Pancreas (tissue), 10 donors: Measurements from ENCODE around the gene ANKS6. TPM values are rescaled to one million over a fixed set of nuclear protein-coding genes. Genes with fewer than 3 reads are reported as not detected.
A peak's percentile ranks its signal among the peaks of the same experiment; 100 is the strongest.

Experiments used
- ATAC-seq, 4 donors: fragments of 200-7000 bp; cut with Tn5 transposase; one replicate each; pipeline versions ENCODE4 v1.8.0 to v1.9.1; 2020; ENCODE audit warnings: mild to moderate bottlenecking in 4 of 4, moderate library complexity in 4 of 4
- DNase-seq, 6 donors: peaks; one replicate each; pipeline ENCODE4 v3.0.0-alpha.2; 2020
- FAIRE-seq: peaks from 2 replicates; lab custom pipeline; 2012; peaks lifted over from hg19 to GRCh38; lab: Jason Lieb, UNC
- H3K27ac ChIP-seq, 4 donors: fragments of 200-600 bp; sonication (generic); 1 replicate in 3 of 4; 2 replicates in 1 of 4; pipeline versions ENCODE4 v1.5.0 to v1.8.0; 2020
- H3K27me3 ChIP-seq, 4 donors: fragments of 200-600 bp; one replicate each; pipeline ENCODE4 v1.8.0; 2021
- H3K36me3 ChIP-seq, 3 donors: fragments of 200-600 bp; sonication (generic) in 1 of 3; one replicate each; pipeline versions ENCODE4 v1.5.0 to v1.8.0; 2020 to 2021
- H3K4me1 ChIP-seq, 3 donors: fragments of 200-600 bp; one replicate each; pipeline ENCODE4 v1.8.0; 2021
- H3K4me3 ChIP-seq, 4 donors: fragments of 200-600 bp; sonication (generic) in 2 of 4; one replicate each; pipeline versions ENCODE4 v1.5.0 to v1.8.0; 2020 to 2021
- H3K9me3 ChIP-seq, 4 donors: fragments of 200-600 bp; one replicate each; pipeline ENCODE4 v1.8.0; 2021
- CTCF ChIP-seq, 4 donors: fragments of 200-600 bp; sonication (generic) in 3 of 4; IDR thresholded peaks; one replicate each; pipeline versions ENCODE4 v1.5.0 to v1.8.0; 2021; ENCODE audit warnings: antibody characterized with exemption in 4 of 4
- WGBS, 2 donors: extraction: QIAGEN DNeasy Blood & Tissue Kit; methylation state at CpG; one replicate each; pipeline ENCODE4 v1.1.7; 2013; 5-methylcytosine and 5-hydroxymethylcytosine counted together
- intact Hi-C, 3 donors: fragments of 100-400 bp; cut with DNase I; formaldehyde crosslinking; loops; one replicate each; pipeline versions ENCODE4 v1.11.1 to v1.14.2; 2022
- polyA plus RNA-seq, 2 donors: library from polyadenylated mRNA; stranded (reverse); fragments of 200-250 nt; gene quantifications; one replicate each; pipeline ENCODE4 v1.2.3, GENCODE V29; 2013
- total RNA-seq, 6 donors: library from RNA; stranded (reverse); fragmentation: NEBNext Ultra II Directional in 4 of 6; extraction: Animal tissue kit (Norgen Biotek cat#: 25700) in 4 of 6; gene quantifications; one replicate each; pipeline versions ENCODE4 v1.2.1 to v1.2.4, GENCODE V29; 2021 to 2023
- donor health status: healthy with polysubstance abuse.
- donor health status: DM: no; HTN: no; CAD: no; lungs with moderate emphysema.
- donor health status: DM: no; HTN: no; CAD: no.
- donor health status: control.
- donor health status: control.
- donor health status: Bipolar disorder and iron deficiency.
- donor health status: DM: yes; HTN: yes; CAD: no.
- donor health status: DM: no; HTN: no; CAD: no.
- donor health status: DM: no; HTN: no; CAD: no.
- donor health status: DM: yes; HTN: yes; CAD: no.

ANKS6 gene
- total and polyA plus RNA-seq, 8 donors, result 10.6 to 20.6 (median 12.3) TPM

- Histone ChIP-seq H3K4me1 (peaks cover 14 to 26% (median 16%) of the 10 kb centered on the region in 3 donors), H3K27me3 (no peaks in the 10 kb centered on the region), H3K9me3 (no peaks in the 10 kb centered on the region), H3K4me3 (no peak overlapping the region), H3K36me3 (no peaks in the 10 kb centered on the region), H3K27ac (no peak overlapping the region)
- intact Hi-C loops, result no loop called here
- ATAC-seq (peak in 1 of 4 donors; percentile 15), FAIRE-seq (no peak), DNase-seq (no peak)
- 78 to 85% methylated on average over 2 of the region's 2 CpGs for WGBS, 2 donors
- TF ChIP-seq CTCF (IDR thresholded peaks at IDR 0.05), result no peak
Observed at GRCh38 chr9:98811051-98811650, 14.8 kb upstream of the ANKS6 start.

- H3K36me3 ChIP-seq, result no peaks in the 10 kb centered on the region
- intact Hi-C loops, result no loop called here
Observed at GRCh38 chr9:98810102-98810842, 13.9 kb upstream of the ANKS6 start.

GRCh38 chr9:98809311-98810101, 13.2 kb upstream of the ANKS6 start:
- TF ChIP-seq CTCF (IDR thresholded peaks at IDR 0.05), result no peak
- intact Hi-C loops, result no loop called here
- 61 to 62% methylated on average over 9 of the region's 9 CpGs for WGBS, 2 donors
- Histone ChIP-seq H3K9me3 (no peaks in the 10 kb centered on the region), H3K27ac (peak overlapping the region in 1 of 4 donors; percentile 28), H3K4me3 (no peak overlapping the region), H3K27me3 (no peaks in the 10 kb centered on the region), H3K36me3 (no peaks in the 10 kb centered on the region), H3K4me1 (peaks cover 14 to 26% (median 16%) of the 10 kb centered on the region in 3 donors)
- DNase-seq (peak in 3 of 6 donors; percentile 61 to 80 (median 68)), ATAC-seq (peak; percentile 19 to 77 (median 60)), FAIRE-seq (no peak)

More at GRCh38 chr9:98810102-98810842, 13.9 kb upstream of the ANKS6 start:
- no peak overlapping the region for H3K4me3 ChIP-seq
- ATAC-seq, result no peak
- 56 to 63% methylated on average over 3 of the region's 3 CpGs for WGBS, 2 donors
- no peak overlapping the region for H3K27ac ChIP-seq
- FAIRE-seq, result no peak
- no peak for TF ChIP-seq CTCF (IDR thresholded peaks at IDR 0.05)
- DNase-seq, result no peak
- peaks cover 14 to 26% (median 16%) of the 10 kb centered on the region in 3 donors for H3K4me1 ChIP-seq
- no peaks in the 10 kb centered on the region for H3K9me3 ChIP-seq
- H3K27me3 ChIP-seq, result no peaks in the 10 kb centered on the region

GRCh38 chr9:98808875-98809274, 12.5 kb upstream of the ANKS6 start:
- WGBS, 2 donors, result 33 to 44% methylated on average over 2 of the region's 2 CpGs
- Histone ChIP-seq H3K4me3 (peak overlapping the region in 2 of 4 donors; percentile 59 to 62), H3K27ac (peak overlapping the region in 3 of 4 donors; percentile 18 to 48 (median 32)), H3K36me3 (no peaks in the 10 kb centered on the region), H3K4me1 (peaks cover 14 to 26% (median 16%) of the 10 kb centered on the region in 3 donors), H3K27me3 (no peaks in the 10 kb centered on the region), H3K9me3 (no peaks in the 10 kb centered on the region)
- no peak for FAIRE-seq
- ATAC-seq, result peak in 2 of 4 donors; percentile 5
- no peak for TF ChIP-seq CTCF (IDR thresholded peaks at IDR 0.05)
- DNase-seq, result no peak
- intact Hi-C loops, result no loop called here
